Keratinocyte (primary cell): ENCODE results near the gene EMILIN1. TPM values are rescaled to one million over a fixed set of nuclear protein-coding genes. Genes with fewer than 3 reads are reported as not detected.

Source experiments
- DNase-seq: peaks from one replicate; pipeline ENCODE4 v3.0.0-alpha.2; 2011; ENCODE audit warnings: low read depth, missing footprints, low spot score
- FAIRE-seq: peaks from 2 replicates; lab custom pipeline; 2011; peaks lifted over from hg19 to GRCh38; lab: Jason Lieb, UNC
- H2AFZ ChIP-seq: 2 replicates; pipeline ENCODE4 v1.6.0; 2012; ENCODE audit warnings: low read length, control low read depth, inconsistent platforms; ENCODE audit not compliant: control insufficient read depth
- H3K27ac ChIP-seq: 2 replicates; pipeline ENCODE4 v1.5.1; 2011; ENCODE audit warnings: low read length; ENCODE audit not compliant: control insufficient read depth, insufficient read depth
- H3K27me3 ChIP-seq: 3 replicates; pipeline ENCODE4 v1.6.0; 2011; ENCODE audit warnings: low read length; ENCODE audit not compliant: control insufficient read depth, insufficient read depth; ENCODE audit errors: extremely low read depth
- H3K36me3 ChIP-seq, 2 experiments: 2 replicates in 1 of 2; 3 replicates in 1 of 2; pipeline ENCODE4 v1.5.1; 2011; ENCODE audit warnings: low read length in 2 of 2, mild to moderate bottlenecking in 1 of 2; ENCODE audit not compliant: control insufficient read depth in 2 of 2, insufficient read depth in 2 of 2; ENCODE audit errors: extremely low read depth in 1 of 2
- H3K4me1 ChIP-seq: 3 replicates; pipeline ENCODE4 v1.5.1; 2011; ENCODE audit warnings: low read length; ENCODE audit not compliant: control insufficient read depth, insufficient read depth; ENCODE audit errors: extremely low read depth
- H3K4me2 ChIP-seq: 3 replicates; pipeline ENCODE4 v1.6.0; 2011; ENCODE audit warnings: low read depth, low read length; ENCODE audit not compliant: control insufficient read depth, insufficient read depth; ENCODE audit errors: extremely low read depth
- H3K4me3 ChIP-seq, 3 experiments: fragments of 200-600 bp in 1 of 3; sonication (generic) in 1 of 3; 2 replicates in 2 of 3; 3 replicates in 1 of 3; pipeline ENCODE4 v1.5.1; 2011 to 2016; ENCODE audit warnings: low read length in 3 of 3, mild to moderate bottlenecking in 3 of 3, control low read depth in 2 of 3, inconsistent platforms in 1 of 3, low read depth in 1 of 3, mixed read lengths in 1 of 3, mixed run types in 1 of 3, moderate library complexity in 1 of 3; ENCODE audit not compliant: control insufficient read depth in 2 of 3, insufficient read depth in 2 of 3; ENCODE audit errors: extremely low read depth in 1 of 3
- H3K79me2 ChIP-seq: 2 replicates; pipeline ENCODE4 v1.6.0; 2012; ENCODE audit warnings: low read length; ENCODE audit not compliant: control insufficient read depth, insufficient read depth
- H3K9ac ChIP-seq: 3 replicates; pipeline ENCODE4 v1.6.0; 2011; ENCODE audit warnings: low read length; ENCODE audit not compliant: control insufficient read depth, insufficient read depth; ENCODE audit errors: extremely low read depth
- H3K9me1 ChIP-seq: 3 replicates; pipeline ENCODE4 v1.6.0; 2011; ENCODE audit warnings: low read length; ENCODE audit not compliant: control insufficient read depth, insufficient read depth; ENCODE audit errors: extremely low read depth
- H3K9me3 ChIP-seq: 2 replicates; pipeline ENCODE4 v1.5.1; 2012; ENCODE audit warnings: low read depth, low read length; ENCODE audit not compliant: control insufficient read depth
- H4K20me1 ChIP-seq: 3 replicates; pipeline ENCODE4 v1.6.0; 2011; ENCODE audit warnings: low read length; ENCODE audit not compliant: control insufficient read depth, insufficient read depth; ENCODE audit errors: extremely low read depth
- EZH2 ChIP-seq: IDR thresholded peaks from one replicate; pipeline ENCODE4 v1.6.1; 2012; ENCODE audit warnings: inconsistent platforms, mild to moderate bottlenecking, low read length, moderate library complexity
- dilution Hi-C: fragments of 300-500 bp; cut with MboI; formaldehyde crosslinking; loops from one replicate; pipeline ENCODE4 v1.7.0; 2020; ENCODE audit warnings: low sequenced_read_pairs; ENCODE audit not compliant: extremely low pct_ligation_motif_present
- polyA plus RNA-seq, 5 experiments: library from polyadenylated mRNA; depleted of rRNA in 3 of 5; stranded (reverse) in 3 of 5; stranded (forward) in 1 of 5; unstranded in 1 of 5; fragments of >200 nt; gene quantifications; 1 replicate in 1 of 5; 2 replicates in 3 of 5; 3 replicates in 1 of 5; pipeline versions ENCODE4 v1.2.1 to v1.2.3, GENCODE V29; 2011 to 2012; ENCODE audit warnings: missing spikeins in 2 of 5, low read depth in 1 of 5, low replicate concordance in 1 of 5
- TF ChIP-seq, protein P1 (sequence below), 3 experiments: IDR thresholded peaks in 1 of 3; conservative IDR thresholded peaks in 1 of 3; optimal IDR thresholded peaks in 1 of 3; 2 replicates in 2 of 3; 3 replicates in 1 of 3; pipeline versions ENCODE3 to v1.5.1; 2011; ENCODE audit warnings: low read length in 3 of 3, mild to moderate bottlenecking in 3 of 3, moderate library complexity in 2 of 3, control low read depth in 1 of 3, inconsistent platforms in 1 of 3; ENCODE audit not compliant: insufficient read depth in 2 of 3; ENCODE audit errors: extremely low read depth in 1 of 3

The EMILIN1 gene
- polyA plus RNA-seq, 1 donor (not counting 4 experiments of a cell fraction or from before 2014, with no cell fraction given), result 0.03 TPM

DNA sequence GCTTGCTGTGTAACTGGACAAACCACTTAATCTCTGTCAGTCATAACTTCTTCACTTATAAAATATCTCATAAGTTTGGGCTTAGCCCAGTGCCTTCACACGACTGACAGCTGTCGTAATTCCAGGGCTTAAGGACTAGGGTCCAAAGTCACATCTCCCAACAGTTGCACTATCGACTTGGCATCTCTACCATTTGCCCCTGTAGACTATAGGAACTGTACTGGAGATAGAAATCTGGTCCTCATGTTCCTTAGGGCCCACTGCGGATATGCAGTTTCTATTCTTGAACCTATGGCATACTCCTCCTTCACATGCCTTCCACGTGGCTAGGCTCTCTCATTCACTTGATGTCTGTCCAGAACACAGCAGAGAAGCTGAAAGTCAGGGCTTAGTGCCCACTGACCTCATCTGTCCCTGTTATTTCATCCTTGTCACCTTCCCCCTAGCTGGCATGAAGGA, 47.9 kb downstream of the EMILIN1 start:
- peaks cover 14 to 16% of the 10 kb centered on the region in 2 experiments for H3K36me3 ChIP-seq
- DNase-seq, result no peak
- no peak for TF ChIP-seq EZH2
- TF ChIP-seq, protein P1, sequence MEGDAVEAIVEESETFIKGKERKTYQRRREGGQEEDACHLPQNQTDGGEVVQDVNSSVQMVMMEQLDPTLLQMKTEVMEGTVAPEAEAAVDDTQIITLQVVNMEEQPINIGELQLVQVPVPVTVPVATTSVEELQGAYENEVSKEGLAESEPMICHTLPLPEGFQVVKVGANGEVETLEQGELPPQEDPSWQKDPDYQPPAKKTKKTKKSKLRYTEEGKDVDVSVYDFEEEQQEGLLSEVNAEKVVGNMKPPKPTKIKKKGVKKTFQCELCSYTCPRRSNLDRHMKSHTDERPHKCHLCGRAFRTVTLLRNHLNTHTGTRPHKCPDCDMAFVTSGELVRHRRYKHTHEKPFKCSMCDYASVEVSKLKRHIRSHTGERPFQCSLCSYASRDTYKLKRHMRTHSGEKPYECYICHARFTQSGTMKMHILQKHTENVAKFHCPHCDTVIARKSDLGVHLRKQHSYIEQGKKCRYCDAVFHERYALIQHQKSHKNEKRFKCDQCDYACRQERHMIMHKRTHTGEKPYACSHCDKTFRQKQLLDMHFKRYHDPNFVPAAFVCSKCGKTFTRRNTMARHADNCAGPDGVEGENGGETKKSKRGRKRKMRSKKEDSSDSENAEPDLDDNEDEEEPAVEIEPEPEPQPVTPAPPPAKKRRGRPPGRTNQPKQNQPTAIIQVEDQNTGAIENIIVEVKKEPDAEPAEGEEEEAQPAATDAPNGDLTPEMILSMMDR (optimal IDR thresholded peaks at IDR 0.05 in 1 of 3, IDR thresholded peaks at IDR 0.05 in 1 of 3, conservative IDR thresholded peaks at IDR 0.05 in 1 of 3; ENCODE audit: extremely low read depth in 1 of 3, insufficient read depth in 2 of 3, low read length in 3 of 3), result no peak

DNA sequence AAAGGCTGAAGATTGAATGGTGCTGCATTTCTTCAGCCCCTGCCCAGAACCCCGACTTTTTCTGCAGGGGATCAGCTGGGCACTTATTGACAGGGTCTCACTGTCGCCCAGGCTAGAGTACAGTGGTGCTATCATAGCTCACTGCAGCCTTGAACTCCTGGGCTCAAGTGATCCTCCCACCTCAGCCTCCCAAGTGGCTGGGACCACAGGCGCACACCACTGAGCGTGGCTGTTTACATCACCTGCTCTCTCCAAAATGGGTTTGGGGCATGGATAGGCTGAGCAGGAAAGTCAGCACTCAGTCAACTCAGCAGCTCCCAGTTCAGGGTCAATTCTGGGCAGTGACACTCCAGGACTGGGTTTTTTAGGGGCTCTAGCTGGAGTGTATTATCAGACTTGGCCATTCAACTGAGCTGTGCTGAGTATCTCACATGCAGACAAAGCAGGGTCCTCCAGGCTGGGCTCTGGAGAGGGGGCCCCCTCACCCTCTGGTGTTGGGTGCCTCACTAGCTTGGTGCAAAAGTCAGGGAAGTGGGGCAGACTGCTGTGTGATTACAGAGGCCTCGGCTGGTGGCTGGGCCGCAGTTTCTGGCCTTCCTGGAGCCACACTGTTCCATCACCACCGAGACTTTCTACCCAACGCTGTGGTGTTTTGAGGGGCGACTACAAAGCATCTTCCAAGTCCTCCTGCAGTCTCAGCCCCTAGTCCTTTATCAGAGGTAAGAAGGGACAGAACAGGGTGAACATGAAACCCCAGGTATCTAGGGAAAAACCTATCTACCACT, 49.7 kb downstream of the EMILIN1 start:
- Histone ChIP-seq H3K9me3 (no peaks in the 10 kb centered on the region), H3K27me3 (peaks cover 7% of the 10 kb centered on the region), H3K4me2 (no peak overlapping the region), H3K79me2 (peaks cover 7% of the 10 kb centered on the region), H2AFZ (no peak overlapping the region), H4K20me1 (no peaks in the 10 kb centered on the region), H3K27ac (no peak overlapping the region), H3K36me3 (peaks cover 20 to 26% of the 10 kb centered on the region in 2 experiments), H3K4me3 (no peak overlapping the region), H3K9me1 (no peaks in the 10 kb centered on the region), H3K4me1 (peaks cover under 1% of the 10 kb centered on the region), H3K9ac (no peak overlapping the region)
- DNase-seq, result no peak
- TF ChIP-seq, protein P1 (optimal IDR thresholded peaks at IDR 0.05 in 1 of 3, IDR thresholded peaks at IDR 0.05 in 1 of 3, conservative IDR thresholded peaks at IDR 0.05 in 1 of 3; ENCODE audit: extremely low read depth in 1 of 3, insufficient read depth in 2 of 3, low read length in 3 of 3), result no peak
- TF ChIP-seq EZH2, result no peak
- dilution Hi-C loops, result no loop called here
- FAIRE-seq, result no peak

More for the DNA sequence above, 47.9 kb downstream of the EMILIN1 start:
- Histone ChIP-seq H3K9me3 (no peaks in the 10 kb centered on the region), H3K9ac (no peak overlapping the region), H3K4me1 (no peaks in the 10 kb centered on the region), H3K4me3 (no peak overlapping the region), H2AFZ (no peak overlapping the region), H3K9me1 (no peaks in the 10 kb centered on the region), H3K27me3 (peaks cover 23% of the 10 kb centered on the region), H4K20me1 (no peaks in the 10 kb centered on the region), H3K27ac (no peak overlapping the region), H3K4me2 (no peak overlapping the region), H3K79me2 (no peaks in the 10 kb centered on the region)
- dilution Hi-C loops, result no loop called here
- no peak for FAIRE-seq
